Activated gamma-delta T cell treated with Interleukin-2 at 50 U/mL for 16 hours (primary cell): Measurements from ENCODE around the gene PPME1.

Experiments used
- DNase-seq: peaks from one replicate; pipeline ENCODE4 v3.0.0-alpha.2; 2020

The PPME1 gene

GRCh38 chr11:74233683-74234082 is 62.6 kb downstream of the PPME1 start:
- no peak for DNase-seq

GRCh38 chr11:74235121-74235520 is 64.0 kb downstream of the PPME1 start:
- DNase-seq: no peak

- DNase-seq: no peak
Measured at GRCh38 chr11:74237541-74237940, 66.5 kb downstream of the PPME1 start.

GRCh38 chr11:74238243-74238642 is 67.2 kb downstream of the PPME1 start:
- no peak for DNase-seq

GRCh38 chr11:74248469-74248868 is 77.4 kb downstream of the PPME1 start:
- no peak for DNase-seq

GRCh38 chr11:74249496-74249895 is 78.4 kb downstream of the PPME1 start:
- no peak for DNase-seq

- no peak for DNase-seq
Measured at GRCh38 chr11:74253361-74253760, 82.3 kb downstream of the PPME1 start.

GRCh38 chr11:74255741-74256375 is 84.8 kb downstream of the PPME1 start:
- DNase-seq: peak; percentile 38

- no peak for DNase-seq
Measured at GRCh38 chr11:74256378-74257133, 85.5 kb downstream of the PPME1 start.

- no peak for DNase-seq
Measured at GRCh38 chr11:74257959-74258553, 87.0 kb downstream of the PPME1 start.

- DNase-seq: no peak
Measured at GRCh38 chr11:74262725-74263124, 91.6 kb downstream of the PPME1 start.

GRCh38 chr11:74265256-74265655 is 94.2 kb downstream of the PPME1 start:
- no peak for DNase-seq

- no peak for DNase-seq
Measured at GRCh38 chr11:74267014-74267413, 95.9 kb downstream of the PPME1 start.

GRCh38 chr11:74268456-74268855 is 97.4 kb downstream of the PPME1 start:
- no peak for DNase-seq

GRCh38 chr11:74269161-74269811 is 98.2 kb downstream of the PPME1 start:
- DNase-seq: no peak

- no peak for DNase-seq
Measured at GRCh38 chr11:74272276-74272675, 101.2 kb downstream of the PPME1 start.

- no peak for DNase-seq
Measured at GRCh38 chr11:74276581-74276980, 105.5 kb downstream of the PPME1 start.

GRCh38 chr11:74278103-74278502 is 107.0 kb downstream of the PPME1 start:
- no peak for DNase-seq

GRCh38 chr11:74278721-74279161 is 107.7 kb downstream of the PPME1 start:
- no peak for DNase-seq

- no peak for DNase-seq
Measured at GRCh38 chr11:74279256-74279655, 108.2 kb downstream of the PPME1 start.

- no peak for DNase-seq
Measured at GRCh38 chr11:74280494-74280893, 109.4 kb downstream of the PPME1 start.

- DNase-seq: no peak
Measured at GRCh38 chr11:74282421-74282820, 111.3 kb downstream of the PPME1 start.

GRCh38 chr11:74282914-74283371 is 111.9 kb downstream of the PPME1 start:
- no peak for DNase-seq
